WTC11 (cell line): ENCODE data around the gene AMIGO1. TPM values are rescaled to one million over a fixed set of nuclear protein-coding genes. Genes with fewer than 3 reads are reported as not detected.

ENCODE experiments used
- ATAC-seq: fragments of 200-7000 bp; cut with Tn5 transposase; 2 replicates; pipeline ENCODE4 v1.10.0; 2021; ENCODE audit warnings: mild to moderate bottlenecking, moderate library complexity
- CTCF ChIA-PET: fragments of 300-600 bp; sonication (Branson Sonifier 250); formaldehyde crosslinking; loops from one replicate; lab custom pipeline; 2021; ENCODE audit warnings: antibody characterized with exemption; lab: Charles Lee
- POLR2A ChIA-PET: fragments of 350-600 bp; sonication (Branson Sonifier 250); formaldehyde crosslinking; loops from one replicate; lab custom pipeline; 2021; ENCODE audit warnings: antibody characterized with exemption; lab: Charles Lee
- DNase-seq: peaks from one replicate; pipeline ENCODE4 v3.0.0; 2021; ENCODE audit warnings: low spot score
- H3K27ac Mint-ChIP-seq: 2 replicates; pipeline ENCODE4 v1.8.0; 2021; ENCODE audit warnings: mixed read lengths
- H3K27me3 Mint-ChIP-seq: 2 replicates; pipeline ENCODE4 v1.8.0; 2021; ENCODE audit warnings: low read depth, mild to moderate bottlenecking, moderate library complexity, mixed read lengths
- H3K36me3 Mint-ChIP-seq: 2 replicates; pipeline ENCODE4 v1.8.0; 2021; ENCODE audit warnings: mixed read lengths
- H3K4me1 Mint-ChIP-seq: 2 replicates; pipeline ENCODE4 v1.8.0; 2022; ENCODE audit warnings: mixed read lengths
- H3K4me3 Mint-ChIP-seq: 2 replicates; pipeline ENCODE4 v1.8.0; 2021; ENCODE audit warnings: mild to moderate bottlenecking, moderate library complexity, mixed read lengths
- H3K9me3 Mint-ChIP-seq: 2 replicates; pipeline ENCODE4 v1.8.0; 2021; ENCODE audit warnings: mixed read lengths
- EMX1 ChIP-seq: fragments of 250-450 bp; sonication (Bioruptor Pico); IDR thresholded peaks from 2 replicates; pipeline ENCODE4 v1.8.0; 2021; ENCODE audit warnings: mild to moderate bottlenecking
- JUN ChIP-seq: sonication (generic); formaldehyde crosslinking; IDR thresholded peaks from 2 replicates; pipeline ENCODE4 v1.8.0; 2023; ENCODE audit warnings: mild to moderate bottlenecking, missing genetic modification reagents
- NFATC4 ChIP-seq: fragments of 250-450 bp; sonication (Bioruptor Pico); IDR thresholded peaks from 2 replicates; pipeline ENCODE4 v1.9.0; 2021; ENCODE audit warnings: mild to moderate bottlenecking
- NFE2L1 ChIP-seq: sonication (generic); formaldehyde crosslinking; IDR thresholded peaks from 2 replicates; pipeline ENCODE4 v1.8.1; 2023; ENCODE audit warnings: missing genetic modification reagents
- NFYB ChIP-seq: sonication (generic); formaldehyde crosslinking; conservative IDR thresholded peaks from 2 replicates; pipeline ENCODE4 v1.8.0; 2022; ENCODE audit warnings: low read depth, missing genetic modification reagents
- SOX15 ChIP-seq: fragments of 250-450 bp; sonication (Bioruptor Pico); IDR thresholded peaks from 2 replicates; pipeline ENCODE4 v1.9.0; 2021; ENCODE audit warnings: mild to moderate bottlenecking
- TCF7 ChIP-seq: sonication (generic); formaldehyde crosslinking; IDR thresholded peaks from 2 replicates; pipeline ENCODE4 v1.8.0; 2022; ENCODE audit warnings: mild to moderate bottlenecking, low read depth, missing genetic modification reagents, moderate library complexity
- ZBTB21 ChIP-seq: sonication (generic); formaldehyde crosslinking; IDR thresholded peaks from 2 replicates; pipeline ENCODE4 v1.8.1; 2023; ENCODE audit warnings: mild to moderate bottlenecking, missing genetic modification reagents, borderline replicate concordance
- ZNF121 ChIP-seq: sonication (generic); formaldehyde crosslinking; IDR thresholded peaks from 2 replicates; pipeline ENCODE4 v1.8.0; 2023; ENCODE audit warnings: missing genetic modification reagents
- total RNA-seq: library from RNA; stranded (reverse); gene quantifications from 3 replicates; pipeline ENCODE4 v1.2.3, GENCODE V29; 2021
- TF ChIP-seq, protein P1 (sequence below): fragments of 250-450 bp; sonication (Bioruptor Pico); IDR thresholded peaks from 2 replicates; pipeline ENCODE4 v2.1.2; 2022; ENCODE audit warnings: mild to moderate bottlenecking, moderate library complexity
- TF ChIP-seq, protein P2 (sequence below): sonication (generic); formaldehyde crosslinking; IDR thresholded peaks from 2 replicates; pipeline ENCODE4 v1.8.1; 2023; ENCODE audit warnings: mild to moderate bottlenecking, moderate library complexity, missing genetic modification reagents
- TF ChIP-seq, protein P3 (sequence below): sonication (generic); formaldehyde crosslinking; conservative IDR thresholded peaks from 2 replicates; pipeline ENCODE4 v1.8.1; 2022; ENCODE audit warnings: mild to moderate bottlenecking, missing genetic modification reagents
- TF ChIP-seq, protein P4 (sequence below): sonication (generic); formaldehyde crosslinking; IDR thresholded peaks from 2 replicates; pipeline ENCODE4 v1.8.0; 2023; ENCODE audit warnings: mild to moderate bottlenecking, missing genetic modification reagents
- TF ChIP-seq, protein P5 (sequence below): sonication (generic); formaldehyde crosslinking; IDR thresholded peaks from 2 replicates; pipeline ENCODE4 v1.8.1; 2023; ENCODE audit warnings: mild to moderate bottlenecking, missing genetic modification reagents, moderate library complexity
- TF ChIP-seq, protein P6 (sequence below): sonication (generic); formaldehyde crosslinking; IDR thresholded peaks from 2 replicates; pipeline ENCODE4 v1.8.1; 2022; ENCODE audit warnings: low read depth, missing genetic modification reagents, borderline replicate concordance
- TF ChIP-seq, protein P7 (sequence below): sonication (generic); formaldehyde crosslinking; IDR thresholded peaks from 2 replicates; pipeline ENCODE4 v1.8.0; 2022; ENCODE audit warnings: mild to moderate bottlenecking, missing genetic modification reagents
- TF ChIP-seq, protein P8 (sequence below): fragments of 200-600 bp; IDR thresholded peaks from 2 replicates; pipeline ENCODE4 v1.8.0; 2022; ENCODE audit warnings: antibody characterized with exemption
- TF ChIP-seq, protein P9 (sequence below): sonication (generic); formaldehyde crosslinking; IDR thresholded peaks from 2 replicates; pipeline ENCODE4 v1.8.0; 2022; ENCODE audit warnings: mild to moderate bottlenecking, missing genetic modification reagents
- TF ChIP-seq, protein P10 (sequence below): sonication (generic); formaldehyde crosslinking; IDR thresholded peaks from 2 replicates; pipeline ENCODE4 v1.8.1; 2023; ENCODE audit warnings: mild to moderate bottlenecking, missing genetic modification reagents

Gene AMIGO1
- total RNA-seq, 1 experiment from 2014 or later = 2.4 TPM

DNA sequence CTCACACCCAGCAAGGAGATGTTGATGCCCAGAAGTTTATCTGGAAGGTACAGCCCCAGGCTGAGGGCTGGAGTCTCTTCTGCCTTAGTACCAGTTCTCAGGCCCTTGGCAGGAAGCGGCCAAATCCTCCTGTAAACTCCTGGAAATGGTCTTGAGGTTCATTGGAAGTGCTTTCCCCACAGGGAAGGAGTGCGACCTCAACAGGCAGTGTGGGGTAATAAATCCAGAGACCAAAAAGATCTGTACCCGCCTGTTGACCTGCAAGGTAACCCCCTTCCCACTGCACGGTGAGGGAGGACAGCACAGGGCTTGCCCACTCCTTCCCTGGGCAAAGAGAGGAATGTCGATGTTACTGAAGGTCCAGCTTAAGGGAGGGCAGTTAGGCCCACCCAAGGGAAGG is 21.3 kb downstream of the AMIGO1 start:
- Mint-ChIP-seq H3K36me3 (peaks cover 3% of the 10 kb centered on the region; the same call in 1 of the 2 replicates), H3K27me3 (no peaks in the 10 kb centered on the region; the same call in 1 of the 2 replicates)
- DNase-seq = peak; percentile 43
- TF ChIP-seq, protein P1, sequence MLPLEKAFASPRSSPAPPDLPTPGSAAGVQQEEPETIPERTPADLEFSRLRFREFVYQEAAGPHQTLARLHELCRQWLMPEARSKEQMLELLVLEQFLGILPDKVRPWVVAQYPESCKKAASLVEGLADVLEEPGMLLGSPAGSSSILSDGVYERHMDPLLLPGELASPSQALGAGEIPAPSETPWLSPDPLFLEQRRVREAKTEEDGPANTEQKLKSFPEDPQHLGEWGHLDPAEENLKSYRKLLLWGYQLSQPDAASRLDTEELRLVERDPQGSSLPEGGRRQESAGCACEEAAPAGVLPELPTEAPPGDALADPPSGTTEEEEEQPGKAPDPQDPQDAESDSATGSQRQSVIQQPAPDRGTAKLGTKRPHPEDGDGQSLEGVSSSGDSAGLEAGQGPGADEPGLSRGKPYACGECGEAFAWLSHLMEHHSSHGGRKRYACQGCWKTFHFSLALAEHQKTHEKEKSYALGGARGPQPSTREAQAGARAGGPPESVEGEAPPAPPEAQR = no peak
- TF ChIP-seq, protein P2, sequence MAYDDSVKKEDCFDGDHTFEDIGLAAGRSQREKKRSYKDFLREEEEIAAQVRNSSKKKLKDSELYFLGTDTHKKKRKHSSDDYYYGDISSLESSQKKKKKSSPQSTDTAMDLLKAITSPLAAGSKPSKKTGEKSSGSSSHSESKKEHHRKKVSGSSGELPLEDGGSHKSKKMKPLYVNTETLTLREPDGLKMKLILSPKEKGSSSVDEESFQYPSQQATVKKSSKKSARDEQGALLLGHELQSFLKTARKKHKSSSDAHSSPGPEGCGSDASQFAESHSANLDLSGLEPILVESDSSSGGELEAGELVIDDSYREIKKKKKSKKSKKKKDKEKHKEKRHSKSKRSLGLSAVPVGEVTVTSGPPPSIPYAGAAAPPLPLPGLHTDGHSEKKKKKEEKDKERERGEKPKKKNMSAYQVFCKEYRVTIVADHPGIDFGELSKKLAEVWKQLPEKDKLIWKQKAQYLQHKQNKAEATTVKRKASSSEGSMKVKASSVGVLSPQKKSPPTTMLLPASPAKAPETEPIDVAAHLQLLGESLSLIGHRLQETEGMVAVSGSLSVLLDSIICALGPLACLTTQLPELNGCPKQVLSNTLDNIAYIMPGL (CRISPR knock-in tag) = no peak
- TF ChIP-seq NFATC4 = no peak
- TF ChIP-seq, all 79 proteins: peak for 0
- POLR2A ChIA-PET = no interaction called here
- Mint-ChIP-seq H3K27ac (peak overlapping the region; percentile 49; the same call in 1 of the 2 replicates), H3K4me1 (peaks cover 19% of the 10 kb centered on the region), H3K4me3 (no peak overlapping the region), H3K9me3 (no peaks in the 10 kb centered on the region)
- peak; percentile 11 for ATAC-seq
- CTCF ChIA-PET = interaction anchor here (1.2 to 13.8 kb wide), 3 partner anchors 10 to 47 kb away, joined by 3 to 740 read pairs (median 30); partner anchors contain the start of gene GPR61

DNA sequence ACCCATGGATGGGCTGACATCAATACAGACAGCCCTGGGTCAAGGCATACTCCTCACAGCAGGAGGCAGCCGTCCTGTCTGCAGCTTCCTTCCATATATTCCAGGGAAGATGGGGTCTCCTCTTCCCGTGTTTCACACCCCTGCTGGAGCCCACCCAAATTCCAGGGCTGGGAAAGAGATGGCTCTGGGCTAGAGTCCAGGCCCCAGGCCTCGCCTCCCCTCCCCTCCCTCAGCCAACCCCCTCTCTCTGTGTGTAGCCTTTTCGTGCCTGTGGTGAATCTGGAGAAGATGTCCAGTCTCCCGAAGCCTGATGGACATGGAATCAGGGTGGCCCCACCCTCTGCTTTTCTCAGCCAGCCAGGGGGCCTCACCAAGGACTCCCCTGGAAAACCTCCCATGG is 22.3 kb downstream of the AMIGO1 start:
- POLR2A ChIA-PET = no interaction called here
- TF ChIP-seq TCF7 (CRISPR knock-in tag) (no peak), NFE2L1 (no peak), ZNF121 (CRISPR knock-in tag) (no peak), NFATC4 (no peak), SOX15 (CRISPR knock-in tag) (no peak), NFYB (no peak), JUN (no peak), EMX1 (CRISPR knock-in tag) (no peak), ZBTB21 (no peak)
- TF ChIP-seq, protein P3, sequence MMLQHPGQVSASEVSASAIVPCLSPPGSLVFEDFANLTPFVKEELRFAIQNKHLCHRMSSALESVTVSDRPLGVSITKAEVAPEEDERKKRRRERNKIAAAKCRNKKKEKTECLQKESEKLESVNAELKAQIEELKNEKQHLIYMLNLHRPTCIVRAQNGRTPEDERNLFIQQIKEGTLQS (CRISPR knock-in tag) = no peak
- TF ChIP-seq, protein P4, sequence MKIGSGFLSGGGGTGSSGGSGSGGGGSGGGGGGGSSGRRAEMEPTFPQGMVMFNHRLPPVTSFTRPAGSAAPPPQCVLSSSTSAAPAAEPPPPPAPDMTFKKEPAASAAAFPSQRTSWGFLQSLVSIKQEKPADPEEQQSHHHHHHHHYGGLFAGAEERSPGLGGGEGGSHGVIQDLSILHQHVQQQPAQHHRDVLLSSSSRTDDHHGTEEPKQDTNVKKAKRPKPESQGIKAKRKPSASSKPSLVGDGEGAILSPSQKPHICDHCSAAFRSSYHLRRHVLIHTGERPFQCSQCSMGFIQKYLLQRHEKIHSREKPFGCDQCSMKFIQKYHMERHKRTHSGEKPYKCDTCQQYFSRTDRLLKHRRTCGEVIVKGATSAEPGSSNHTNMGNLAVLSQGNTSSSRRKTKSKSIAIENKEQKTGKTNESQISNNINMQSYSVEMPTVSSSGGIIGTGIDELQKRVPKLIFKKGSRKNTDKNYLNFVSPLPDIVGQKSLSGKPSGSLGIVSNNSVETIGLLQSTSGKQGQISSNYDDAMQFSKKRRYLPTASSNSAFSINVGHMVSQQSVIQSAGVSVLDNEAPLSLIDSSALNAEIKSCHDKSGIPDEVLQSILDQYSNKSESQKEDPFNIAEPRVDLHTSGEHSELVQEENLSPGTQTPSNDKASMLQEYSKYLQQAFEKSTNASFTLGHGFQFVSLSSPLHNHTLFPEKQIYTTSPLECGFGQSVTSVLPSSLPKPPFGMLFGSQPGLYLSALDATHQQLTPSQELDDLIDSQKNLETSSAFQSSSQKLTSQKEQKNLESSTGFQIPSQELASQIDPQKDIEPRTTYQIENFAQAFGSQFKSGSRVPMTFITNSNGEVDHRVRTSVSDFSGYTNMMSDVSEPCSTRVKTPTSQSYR (CRISPR knock-in tag) = no peak
- TF ChIP-seq, protein P5, sequence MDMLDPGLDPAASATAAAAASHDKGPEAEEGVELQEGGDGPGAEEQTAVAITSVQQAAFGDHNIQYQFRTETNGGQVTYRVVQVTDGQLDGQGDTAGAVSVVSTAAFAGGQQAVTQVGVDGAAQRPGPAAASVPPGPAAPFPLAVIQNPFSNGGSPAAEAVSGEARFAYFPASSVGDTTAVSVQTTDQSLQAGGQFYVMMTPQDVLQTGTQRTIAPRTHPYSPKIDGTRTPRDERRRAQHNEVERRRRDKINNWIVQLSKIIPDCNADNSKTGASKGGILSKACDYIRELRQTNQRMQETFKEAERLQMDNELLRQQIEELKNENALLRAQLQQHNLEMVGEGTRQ (CRISPR knock-in tag) = no peak
- TF ChIP-seq, protein P6, sequence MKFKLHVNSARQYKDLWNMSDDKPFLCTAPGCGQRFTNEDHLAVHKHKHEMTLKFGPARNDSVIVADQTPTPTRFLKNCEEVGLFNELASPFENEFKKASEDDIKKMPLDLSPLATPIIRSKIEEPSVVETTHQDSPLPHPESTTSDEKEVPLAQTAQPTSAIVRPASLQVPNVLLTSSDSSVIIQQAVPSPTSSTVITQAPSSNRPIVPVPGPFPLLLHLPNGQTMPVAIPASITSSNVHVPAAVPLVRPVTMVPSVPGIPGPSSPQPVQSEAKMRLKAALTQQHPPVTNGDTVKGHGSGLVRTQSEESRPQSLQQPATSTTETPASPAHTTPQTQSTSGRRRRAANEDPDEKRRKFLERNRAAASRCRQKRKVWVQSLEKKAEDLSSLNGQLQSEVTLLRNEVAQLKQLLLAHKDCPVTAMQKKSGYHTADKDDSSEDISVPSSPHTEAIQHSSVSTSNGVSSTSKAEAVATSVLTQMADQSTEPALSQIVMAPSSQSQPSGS (CRISPR knock-in tag) = no peak
- TF ChIP-seq, protein P7, sequence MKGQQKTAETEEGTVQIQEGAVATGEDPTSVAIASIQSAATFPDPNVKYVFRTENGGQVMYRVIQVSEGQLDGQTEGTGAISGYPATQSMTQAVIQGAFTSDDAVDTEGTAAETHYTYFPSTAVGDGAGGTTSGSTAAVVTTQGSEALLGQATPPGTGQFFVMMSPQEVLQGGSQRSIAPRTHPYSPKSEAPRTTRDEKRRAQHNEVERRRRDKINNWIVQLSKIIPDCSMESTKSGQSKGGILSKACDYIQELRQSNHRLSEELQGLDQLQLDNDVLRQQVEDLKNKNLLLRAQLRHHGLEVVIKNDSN (CRISPR knock-in tag) = no peak
- TF ChIP-seq, protein P8, sequence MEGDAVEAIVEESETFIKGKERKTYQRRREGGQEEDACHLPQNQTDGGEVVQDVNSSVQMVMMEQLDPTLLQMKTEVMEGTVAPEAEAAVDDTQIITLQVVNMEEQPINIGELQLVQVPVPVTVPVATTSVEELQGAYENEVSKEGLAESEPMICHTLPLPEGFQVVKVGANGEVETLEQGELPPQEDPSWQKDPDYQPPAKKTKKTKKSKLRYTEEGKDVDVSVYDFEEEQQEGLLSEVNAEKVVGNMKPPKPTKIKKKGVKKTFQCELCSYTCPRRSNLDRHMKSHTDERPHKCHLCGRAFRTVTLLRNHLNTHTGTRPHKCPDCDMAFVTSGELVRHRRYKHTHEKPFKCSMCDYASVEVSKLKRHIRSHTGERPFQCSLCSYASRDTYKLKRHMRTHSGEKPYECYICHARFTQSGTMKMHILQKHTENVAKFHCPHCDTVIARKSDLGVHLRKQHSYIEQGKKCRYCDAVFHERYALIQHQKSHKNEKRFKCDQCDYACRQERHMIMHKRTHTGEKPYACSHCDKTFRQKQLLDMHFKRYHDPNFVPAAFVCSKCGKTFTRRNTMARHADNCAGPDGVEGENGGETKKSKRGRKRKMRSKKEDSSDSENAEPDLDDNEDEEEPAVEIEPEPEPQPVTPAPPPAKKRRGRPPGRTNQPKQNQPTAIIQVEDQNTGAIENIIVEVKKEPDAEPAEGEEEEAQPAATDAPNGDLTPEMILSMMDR = no peak
- TF ChIP-seq, protein P9, sequence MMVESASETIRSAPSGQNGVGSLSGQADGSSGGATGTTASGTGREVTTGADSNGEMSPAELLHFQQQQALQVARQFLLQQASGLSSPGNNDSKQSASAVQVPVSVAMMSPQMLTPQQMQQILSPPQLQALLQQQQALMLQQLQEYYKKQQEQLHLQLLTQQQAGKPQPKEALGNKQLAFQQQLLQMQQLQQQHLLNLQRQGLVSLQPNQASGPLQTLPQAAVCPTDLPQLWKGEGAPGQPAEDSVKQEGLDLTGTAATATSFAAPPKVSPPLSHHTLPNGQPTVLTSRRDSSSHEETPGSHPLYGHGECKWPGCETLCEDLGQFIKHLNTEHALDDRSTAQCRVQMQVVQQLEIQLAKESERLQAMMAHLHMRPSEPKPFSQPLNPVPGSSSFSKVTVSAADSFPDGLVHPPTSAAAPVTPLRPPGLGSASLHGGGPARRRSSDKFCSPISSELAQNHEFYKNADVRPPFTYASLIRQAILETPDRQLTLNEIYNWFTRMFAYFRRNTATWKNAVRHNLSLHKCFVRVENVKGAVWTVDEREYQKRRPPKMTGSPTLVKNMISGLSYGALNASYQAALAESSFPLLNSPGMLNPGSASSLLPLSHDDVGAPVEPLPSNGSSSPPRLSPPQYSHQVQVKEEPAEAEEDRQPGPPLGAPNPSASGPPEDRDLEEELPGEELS (CRISPR knock-in tag) = no peak
- TF ChIP-seq, protein P10, sequence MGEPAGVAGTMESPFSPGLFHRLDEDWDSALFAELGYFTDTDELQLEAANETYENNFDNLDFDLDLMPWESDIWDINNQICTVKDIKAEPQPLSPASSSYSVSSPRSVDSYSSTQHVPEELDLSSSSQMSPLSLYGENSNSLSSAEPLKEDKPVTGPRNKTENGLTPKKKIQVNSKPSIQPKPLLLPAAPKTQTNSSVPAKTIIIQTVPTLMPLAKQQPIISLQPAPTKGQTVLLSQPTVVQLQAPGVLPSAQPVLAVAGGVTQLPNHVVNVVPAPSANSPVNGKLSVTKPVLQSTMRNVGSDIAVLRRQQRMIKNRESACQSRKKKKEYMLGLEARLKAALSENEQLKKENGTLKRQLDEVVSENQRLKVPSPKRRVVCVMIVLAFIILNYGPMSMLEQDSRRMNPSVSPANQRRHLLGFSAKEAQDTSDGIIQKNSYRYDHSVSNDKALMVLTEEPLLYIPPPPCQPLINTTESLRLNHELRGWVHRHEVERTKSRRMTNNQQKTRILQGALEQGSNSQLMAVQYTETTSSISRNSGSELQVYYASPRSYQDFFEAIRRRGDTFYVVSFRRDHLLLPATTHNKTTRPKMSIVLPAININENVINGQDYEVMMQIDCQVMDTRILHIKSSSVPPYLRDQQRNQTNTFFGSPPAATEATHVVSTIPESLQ = no peak

More for the DNA sequence above, 22.3 kb downstream of the AMIGO1 start:
- ATAC-seq (no peak), DNase-seq (no peak)
- no peak overlapping the region for H3K27ac Mint-ChIP-seq
- CTCF ChIA-PET = no interaction called here
- peaks cover 3% of the 10 kb centered on the region; the same call in 1 of the 2 replicates for H3K36me3 Mint-ChIP-seq
- H3K27me3 Mint-ChIP-seq = no peaks in the 10 kb centered on the region; the same call in none of the 2 replicates
- H3K4me3 Mint-ChIP-seq = no peak overlapping the region
- peaks cover 27% of the 10 kb centered on the region for H3K4me1 Mint-ChIP-seq
- no peaks in the 10 kb centered on the region for H3K9me3 Mint-ChIP-seq
